Left lung (tissue), 10 donors: ENCODE results near the gene FAM78B. TPM values are rescaled to one million over a fixed set of nuclear protein-coding genes. Genes with fewer than 3 reads are reported as not detected.

Experiments
- ATAC-seq: fragments of 200-7000 bp; cut with Tn5 transposase; one replicate; pipeline ENCODE4 v1.9.1; 2020; ENCODE audit warnings: moderate library complexity
- DNase-seq, 4 donors: peaks; one replicate each; pipeline ENCODE4 v3.0.0-alpha.2; 2013 to 2020
- H3K27ac ChIP-seq, 2 donors: fragments of 200-600 bp; sonication (generic) in 1 of 2; one replicate each; pipeline versions ENCODE4 v1.5.0 to v1.8.0; 2020 to 2021
- H3K27me3 ChIP-seq, 2 donors: fragments of 200-600 bp; sonication (generic) in 1 of 2; one replicate each; pipeline versions ENCODE4 v1.5.0 to v1.8.0; 2020 to 2021
- H3K36me3 ChIP-seq, 2 donors: fragments of 200-600 bp; sonication (generic) in 1 of 2; one replicate each; pipeline versions ENCODE4 v1.5.0 to v1.8.0; 2020 to 2021
- H3K4me1 ChIP-seq, 2 donors: fragments of 200-600 bp; one replicate each; pipeline ENCODE4 v1.8.0; 2021
- H3K4me3 ChIP-seq, 2 donors: fragments of 200-600 bp; sonication (generic) in 1 of 2; one replicate each; pipeline versions ENCODE4 v1.5.0 to v1.8.0; 2020 to 2021; ENCODE audit warnings: mild to moderate bottlenecking in 1 of 2
- H3K9me3 ChIP-seq, 2 donors: fragments of 200-600 bp; sonication (generic) in 1 of 2; one replicate each; pipeline versions ENCODE4 v1.5.0 to v1.8.0; 2020 to 2021
- intact Hi-C, 2 donors: fragments of 100-400 bp; cut with DNase I; formaldehyde crosslinking; loops; one replicate each; pipeline versions ENCODE4 v1.11.2 to v1.14.2; 2022
- polyA plus RNA-seq, 6 donors: library from polyadenylated mRNA; unstranded; fragments of 120-200 nt; gene quantifications; one replicate each; pipeline ENCODE4 v1.2.1, GENCODE V29; 2013; ENCODE audit not compliant: insufficient read length in 6 of 6
- total RNA-seq, 2 donors: library from RNA; stranded (reverse); fragmentation: NEBNext Ultra II Directional; extraction: Animal tissue kit (Norgen Biotek cat#: 25700); gene quantifications; one replicate each; pipeline ENCODE4 v1.2.1, GENCODE V29; 2021
- TF ChIP-seq, protein P1 (sequence below), 2 donors: fragments of 200-600 bp; sonication (generic) in 1 of 2; IDR thresholded peaks; one replicate each; pipeline versions ENCODE4 v1.5.0 to v1.8.0; 2021; ENCODE audit warnings: antibody characterized with exemption in 2 of 2
- donor health status: DM: no; HTN: yes; CAD: no.
- donor health status: DM: no; HTN: no; CAD: no.

Gene FAM78B
- total and polyA plus RNA-seq, 8 donors = 0.81 to 1.1 (median 0.92) TPM

- Histone ChIP-seq H3K36me3 (no peaks in the 10 kb centered on the region), H3K27me3 (no peaks in the 10 kb centered on the region), H3K4me1 (no peaks in the 10 kb centered on the region), H3K4me3 (no peak overlapping the region), H3K27ac (no peak overlapping the region), H3K9me3 (no peaks in the 10 kb centered on the region)
- TF ChIP-seq, protein P1, sequence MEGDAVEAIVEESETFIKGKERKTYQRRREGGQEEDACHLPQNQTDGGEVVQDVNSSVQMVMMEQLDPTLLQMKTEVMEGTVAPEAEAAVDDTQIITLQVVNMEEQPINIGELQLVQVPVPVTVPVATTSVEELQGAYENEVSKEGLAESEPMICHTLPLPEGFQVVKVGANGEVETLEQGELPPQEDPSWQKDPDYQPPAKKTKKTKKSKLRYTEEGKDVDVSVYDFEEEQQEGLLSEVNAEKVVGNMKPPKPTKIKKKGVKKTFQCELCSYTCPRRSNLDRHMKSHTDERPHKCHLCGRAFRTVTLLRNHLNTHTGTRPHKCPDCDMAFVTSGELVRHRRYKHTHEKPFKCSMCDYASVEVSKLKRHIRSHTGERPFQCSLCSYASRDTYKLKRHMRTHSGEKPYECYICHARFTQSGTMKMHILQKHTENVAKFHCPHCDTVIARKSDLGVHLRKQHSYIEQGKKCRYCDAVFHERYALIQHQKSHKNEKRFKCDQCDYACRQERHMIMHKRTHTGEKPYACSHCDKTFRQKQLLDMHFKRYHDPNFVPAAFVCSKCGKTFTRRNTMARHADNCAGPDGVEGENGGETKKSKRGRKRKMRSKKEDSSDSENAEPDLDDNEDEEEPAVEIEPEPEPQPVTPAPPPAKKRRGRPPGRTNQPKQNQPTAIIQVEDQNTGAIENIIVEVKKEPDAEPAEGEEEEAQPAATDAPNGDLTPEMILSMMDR (IDR thresholded peaks at IDR 0.05) = no peak
- intact Hi-C loops = no loop called here
- DNase-seq (no peak), ATAC-seq (no peak)
Measured at GRCh38 chr1:166039436-166040201, 127.2 kb downstream of the FAM78B start.

- Histone ChIP-seq H3K27me3 (no peaks in the 10 kb centered on the region), H3K27ac (no peak overlapping the region), H3K9me3 (no peaks in the 10 kb centered on the region), H3K36me3 (no peaks in the 10 kb centered on the region), H3K4me1 (no peaks in the 10 kb centered on the region), H3K4me3 (no peak overlapping the region)
- intact Hi-C loops = no loop called here
- TF ChIP-seq, protein P1 (IDR thresholded peaks at IDR 0.05) = no peak
- no peak for ATAC-seq
- no peak for DNase-seq
Measured at GRCh38 chr1:166036092-166036491, 130.7 kb downstream of the FAM78B start.

DNA sequence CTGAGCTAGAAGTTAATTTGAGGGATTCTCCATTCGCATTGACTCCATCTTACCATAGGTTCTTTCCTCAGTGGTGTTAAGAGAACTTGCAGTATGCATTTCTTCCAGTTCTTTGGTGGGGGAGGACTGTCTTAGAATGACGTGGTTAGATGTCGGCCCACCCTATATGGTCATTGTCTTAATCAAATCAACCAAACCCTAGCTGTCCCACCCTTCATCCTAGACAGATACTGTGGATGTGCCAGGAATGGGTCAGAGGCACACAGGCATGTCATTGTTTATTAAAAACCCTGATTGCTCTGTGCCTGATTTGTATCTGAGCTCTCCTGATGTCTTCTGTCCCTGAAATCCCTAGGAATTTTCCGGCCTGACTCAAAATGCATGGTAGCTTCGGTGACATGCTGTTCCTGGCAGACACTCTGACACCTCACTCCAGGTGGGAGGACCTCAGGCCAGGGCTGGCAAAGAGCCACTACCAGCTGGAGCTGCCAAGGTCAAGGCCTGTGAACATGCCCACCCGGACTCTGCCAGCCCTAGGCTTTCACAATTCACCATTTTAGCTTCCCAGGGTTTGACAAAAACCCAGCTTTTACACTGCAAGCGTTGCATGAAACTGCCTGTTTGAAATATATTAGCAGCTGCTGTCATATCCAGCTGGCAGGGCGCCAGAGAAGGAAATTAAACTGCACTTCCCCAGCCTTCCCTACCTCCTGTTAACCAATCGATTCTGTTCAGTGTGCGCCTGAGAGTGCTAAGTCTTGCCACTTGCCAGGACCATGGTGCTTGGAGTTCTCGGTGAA, 134.0 kb downstream of the FAM78B start:
- intact Hi-C loops = no loop called here
- Histone ChIP-seq H3K27me3 (no peaks in the 10 kb centered on the region), H3K4me1 (no peaks in the 10 kb centered on the region), H3K36me3 (no peaks in the 10 kb centered on the region), H3K27ac (no peak overlapping the region), H3K4me3 (no peak overlapping the region), H3K9me3 (no peaks in the 10 kb centered on the region)
- TF ChIP-seq, protein P1 (IDR thresholded peaks at IDR 0.05) = no peak
- DNase-seq (peak in 2 of 4 donors; percentile 4 to 9), ATAC-seq (no peak)

- Histone ChIP-seq H3K4me1 (no peaks in the 10 kb centered on the region), H3K4me3 (no peak overlapping the region), H3K9me3 (no peaks in the 10 kb centered on the region), H3K27me3 (no peaks in the 10 kb centered on the region), H3K36me3 (no peaks in the 10 kb centered on the region), H3K27ac (no peak overlapping the region)
- TF ChIP-seq, protein P1 (IDR thresholded peaks at IDR 0.05) = no peak
- no peak for DNase-seq
- intact Hi-C loops = no loop called here
- no peak for ATAC-seq
Measured at GRCh38 chr1:166031932-166032571, 134.7 kb downstream of the FAM78B start.
